ENCODE measurements around the gene CCIN. TPM values are rescaled to one million over a fixed set of nuclear protein-coding genes. Genes with fewer than 3 reads are reported as not detected.
"Not testable (repeated sequence)": the region's sequence is repeated elsewhere in the genome, so short reads cannot be mapped to it uniquely, and the experiment has no call there.

The CCIN gene
- 0.58 TPM for polyA plus RNA-seq (ENCODE audit: insufficient read length)

DNA sequence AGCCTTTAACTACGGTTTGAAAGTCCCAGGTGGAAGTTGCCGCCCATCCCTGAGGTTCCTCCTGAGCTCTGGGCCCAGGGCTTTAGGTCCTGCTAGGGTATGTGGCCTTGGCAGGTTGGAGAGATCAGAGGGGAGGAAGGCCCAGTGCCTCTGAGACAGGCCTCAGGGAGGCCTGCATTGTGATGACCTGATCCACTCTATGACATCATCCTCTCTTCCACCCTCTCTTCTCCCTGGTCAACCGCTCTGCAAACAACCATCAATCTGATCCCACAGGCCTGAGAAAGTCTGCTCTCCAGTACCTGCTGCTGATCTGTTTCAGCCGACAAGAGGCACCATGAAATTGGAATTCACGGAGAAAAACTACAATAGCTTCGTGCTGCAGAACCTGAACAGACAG, at the start of gene CCIN:
TSS of gene CCIN (plus strand) at position 223 of the 400 bp plus-strand sequence. CDS start at position 338, 115 bp downstream.
- DNase-seq (ENCODE audit: low read depth) = no peak

DNA sequence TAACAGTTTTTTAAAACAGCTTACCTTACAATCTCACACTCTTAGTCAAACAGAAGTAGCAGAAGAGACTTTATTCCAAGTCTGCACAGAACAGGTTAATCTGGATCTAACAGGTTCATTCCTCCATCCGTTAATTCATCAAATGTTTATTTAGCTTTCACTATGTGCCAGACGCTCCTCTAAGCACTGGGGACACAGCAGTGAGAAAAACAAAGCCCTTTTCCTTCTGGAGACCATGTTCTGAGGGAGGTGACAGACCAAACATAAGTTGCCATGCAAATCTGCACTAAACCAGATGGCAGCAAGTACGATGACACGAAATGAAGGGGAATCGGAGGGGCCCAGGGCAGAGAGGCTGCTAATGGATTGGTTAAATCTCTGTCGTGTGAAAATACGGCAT, 49.7 kb upstream of the CCIN start:
- DNase-seq (ENCODE audit: low read depth) = no peak

DNA sequence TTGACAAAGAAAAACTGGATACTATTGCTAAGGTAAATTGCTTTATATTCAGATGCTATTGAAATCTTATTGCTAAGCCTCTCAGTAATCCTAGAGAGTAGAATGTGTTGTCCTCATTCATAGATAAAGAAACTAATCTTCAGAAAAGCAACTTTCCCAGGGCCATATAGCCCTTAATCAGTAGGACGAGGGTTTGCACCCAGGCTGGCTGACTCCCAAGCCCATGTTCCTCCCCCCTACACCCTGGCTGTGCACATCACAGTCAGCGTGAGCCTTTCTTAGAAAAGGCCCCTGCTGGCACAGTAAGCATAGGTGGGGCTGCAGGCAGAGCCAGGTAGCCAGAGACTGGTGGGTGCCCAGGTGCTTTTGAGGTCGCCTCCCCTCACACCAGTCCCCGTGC, 48.5 kb upstream of the CCIN start:
- no peak for DNase-seq (ENCODE audit: low read depth)

DNA sequence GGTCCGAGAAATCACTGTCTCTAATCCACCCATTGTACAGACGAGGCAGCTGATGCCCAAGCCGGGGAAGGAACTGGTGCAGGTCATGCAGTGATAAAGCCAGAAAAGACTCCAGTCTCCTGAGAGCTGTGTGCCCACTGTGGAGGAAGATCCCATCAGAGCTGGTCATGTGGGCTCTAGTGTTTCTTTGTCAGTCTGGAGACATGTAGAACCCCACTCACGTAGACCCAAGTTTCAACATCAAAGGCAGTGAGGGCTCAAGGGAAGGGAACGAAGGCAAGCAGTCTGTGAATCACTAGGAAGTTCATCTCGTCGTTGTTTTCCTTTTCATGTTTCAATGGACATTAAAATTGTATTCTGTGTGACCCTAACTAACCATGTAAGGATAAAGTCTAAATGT, 47.2 kb upstream of the CCIN start:
- DNase-seq (ENCODE audit: low read depth) = no peak

DNA sequence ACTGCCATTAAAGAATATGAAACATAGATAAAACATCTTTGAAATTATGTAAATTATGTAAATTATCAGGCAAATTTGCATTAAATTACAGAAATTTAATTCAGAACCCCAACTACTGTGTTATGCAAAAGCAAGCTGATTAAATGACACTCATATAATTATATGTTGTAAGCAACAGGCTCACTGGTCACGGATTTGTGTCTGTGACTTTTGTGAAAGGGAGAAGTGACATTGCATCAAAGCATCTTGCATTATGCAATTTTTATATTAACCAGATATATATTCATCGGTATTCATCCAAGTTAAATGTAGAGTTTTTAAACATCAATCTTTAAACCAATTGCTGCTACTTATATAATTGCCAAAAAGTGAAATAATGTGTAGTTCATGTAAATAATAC, 45.7 kb upstream of the CCIN start:
- DNase-seq (ENCODE audit: low read depth) = no peak

DNA sequence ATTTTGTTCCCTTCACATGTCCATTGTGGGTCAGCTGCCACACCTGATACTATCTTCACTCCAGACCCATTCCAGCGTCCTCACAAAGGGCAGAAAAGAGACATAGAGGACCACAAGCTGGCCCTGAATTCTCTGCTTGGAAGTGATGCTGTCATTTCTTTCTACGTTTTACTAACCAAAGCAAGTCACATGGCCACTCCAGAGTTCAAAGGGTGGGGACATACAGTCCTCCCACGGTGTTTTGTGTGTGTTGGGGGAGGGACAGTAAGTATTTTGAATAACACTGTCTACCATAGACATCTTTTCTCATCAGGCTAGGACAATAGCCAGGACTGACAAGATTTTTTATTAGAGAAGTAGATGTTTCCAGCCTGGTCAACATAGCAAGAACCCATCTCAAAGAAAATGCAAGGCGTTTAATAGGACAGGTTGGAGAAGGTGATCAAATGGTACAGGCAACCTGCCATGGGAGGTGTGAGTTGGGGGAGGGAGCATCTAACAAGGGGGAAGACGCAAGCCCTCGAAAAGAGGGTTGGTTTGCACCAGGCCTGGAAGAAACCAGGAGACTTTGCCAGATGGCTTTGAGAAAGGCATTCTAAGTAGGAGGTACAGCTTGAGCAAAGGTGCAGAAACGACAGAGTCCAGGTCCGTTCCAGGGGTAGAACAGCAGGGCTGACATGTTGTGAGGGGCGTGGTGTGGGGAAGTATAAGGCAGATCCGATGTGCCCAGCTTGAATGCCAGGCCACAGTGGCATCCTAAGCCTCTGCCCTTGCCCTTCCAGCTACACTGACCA, 43.9 kb upstream of the CCIN start:
- DNase-seq (ENCODE audit: low read depth) = no peak

DNA sequence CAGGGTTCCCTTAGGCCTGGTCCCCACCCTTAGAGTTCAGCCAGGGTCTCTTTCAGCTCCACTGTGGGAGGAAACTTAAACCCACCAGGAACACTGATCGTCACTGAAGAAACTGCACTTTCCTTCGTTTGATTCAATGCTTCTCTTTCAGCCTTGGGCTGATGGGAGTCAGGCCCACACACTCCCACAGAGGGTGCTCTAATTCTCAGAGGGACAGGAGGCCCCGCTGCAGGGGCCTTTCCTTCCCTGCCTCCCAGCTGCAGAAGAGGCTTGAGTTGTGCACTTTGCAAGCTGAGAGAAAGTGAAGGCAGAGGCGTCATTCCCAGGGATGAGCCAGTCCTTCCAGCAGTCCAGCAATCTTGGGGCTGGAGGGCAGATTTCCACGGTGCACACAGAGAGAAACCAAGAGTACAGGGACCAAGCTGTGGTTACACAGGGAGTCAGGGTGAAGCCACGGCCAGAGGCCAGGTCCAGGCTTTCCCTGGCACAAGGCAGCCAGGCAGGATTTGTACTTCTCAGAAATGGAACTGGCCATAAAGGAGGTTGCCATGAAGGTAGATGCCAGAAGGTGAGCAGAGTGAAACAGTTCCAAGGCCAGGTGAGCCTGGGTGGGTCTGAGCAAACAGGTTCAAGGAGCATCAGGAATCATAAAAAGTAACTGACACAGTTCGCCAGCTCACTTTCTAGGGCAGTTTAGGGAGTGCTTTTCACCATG, 43.0 kb upstream of the CCIN start:
- DNase-seq (ENCODE audit: low read depth) = no peak

DNA sequence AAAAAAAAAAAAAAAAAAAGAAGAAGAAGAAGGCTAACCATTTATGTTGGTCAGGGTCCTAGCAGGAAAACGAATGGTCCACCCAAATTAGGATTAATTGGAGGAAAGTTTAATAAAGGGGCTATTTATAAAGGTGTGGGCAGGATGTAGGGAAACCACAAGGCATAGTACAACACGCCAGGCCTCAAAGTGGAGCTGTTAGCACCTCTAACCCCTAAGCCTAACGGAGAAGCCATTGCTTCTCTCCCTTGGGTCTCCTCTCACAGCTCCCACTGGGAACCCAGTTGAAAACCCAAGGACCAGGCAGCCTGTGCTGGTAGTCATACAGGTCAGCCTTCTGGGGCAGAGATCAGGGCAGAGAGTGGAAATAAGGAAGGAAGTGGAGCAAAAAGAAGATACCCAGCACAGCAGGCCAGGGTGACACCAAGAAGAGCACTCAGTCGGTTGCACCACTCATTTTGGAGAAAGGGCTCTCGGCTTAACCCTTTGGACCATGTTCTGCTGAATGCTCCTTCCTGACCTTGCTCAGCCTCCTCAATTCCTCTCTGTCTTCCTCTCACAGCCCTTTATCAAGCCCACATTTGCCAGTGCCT, 41.4 kb upstream of the CCIN start:
- DNase-seq (ENCODE audit: low read depth) = no peak

DNA sequence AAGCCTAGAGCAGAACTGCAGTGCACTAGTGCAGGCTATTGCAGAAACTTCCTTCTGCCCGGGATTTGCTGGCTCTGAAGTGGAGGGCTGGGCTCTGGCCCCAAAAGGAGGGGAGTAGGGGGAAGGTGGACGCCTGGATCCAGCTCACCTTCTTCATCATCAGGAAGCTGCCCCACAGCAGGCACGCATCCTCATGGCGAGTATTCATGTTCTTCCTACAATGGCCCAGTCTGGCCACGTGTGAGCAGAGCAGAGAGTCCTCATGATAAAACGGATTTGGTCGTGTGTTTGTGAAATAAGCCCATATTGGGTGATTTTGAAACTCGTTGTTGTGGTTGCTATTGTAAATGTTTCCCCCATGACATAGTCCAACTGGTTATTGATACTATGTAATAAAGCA, 40.8 kb upstream of the CCIN start:
- no peak for DNase-seq (ENCODE audit: low read depth)

DNA sequence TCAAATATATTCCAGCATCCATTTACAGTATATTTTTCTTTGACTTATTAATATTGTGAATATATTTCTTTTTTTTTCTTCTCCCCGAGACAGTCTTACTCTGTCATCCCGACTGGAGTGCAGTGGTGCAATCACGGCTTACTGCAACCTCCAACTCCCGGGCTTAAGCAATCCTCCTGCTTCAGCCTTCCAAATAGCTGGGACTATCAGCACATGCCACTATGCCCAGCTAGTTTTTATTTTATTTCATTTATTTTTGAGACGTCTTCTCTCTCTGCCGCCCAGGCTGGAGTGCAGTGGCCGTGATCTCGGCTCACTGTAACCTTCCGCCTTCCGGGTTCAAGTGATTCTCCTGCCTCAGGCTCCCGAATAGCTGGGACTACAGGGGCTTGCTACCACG, 40.0 kb upstream of the CCIN start:
- DNase-seq (ENCODE audit: low read depth) = no peak

DNA sequence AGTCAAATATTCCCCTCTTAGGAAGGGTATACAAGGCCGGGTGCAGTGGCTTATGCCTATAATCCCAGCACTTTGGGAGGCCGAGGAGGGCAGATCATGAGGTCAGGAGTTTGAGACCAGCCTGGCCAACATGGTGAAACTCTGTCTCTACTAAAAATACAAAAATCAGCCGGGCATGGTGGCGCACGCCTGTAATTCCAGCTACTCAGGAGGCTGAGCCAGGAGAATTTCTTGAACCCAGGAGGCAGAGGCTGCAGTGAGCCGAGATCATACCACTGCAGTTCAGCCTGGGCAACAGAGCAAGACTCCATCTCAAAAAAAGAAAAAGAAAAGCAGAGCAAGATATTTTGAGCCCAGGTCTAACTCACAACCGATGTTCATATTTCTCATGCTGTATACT, 37.5 kb upstream of the CCIN start:
- not testable (repeated sequence) for DNase-seq (ENCODE audit: low read depth)

DNA sequence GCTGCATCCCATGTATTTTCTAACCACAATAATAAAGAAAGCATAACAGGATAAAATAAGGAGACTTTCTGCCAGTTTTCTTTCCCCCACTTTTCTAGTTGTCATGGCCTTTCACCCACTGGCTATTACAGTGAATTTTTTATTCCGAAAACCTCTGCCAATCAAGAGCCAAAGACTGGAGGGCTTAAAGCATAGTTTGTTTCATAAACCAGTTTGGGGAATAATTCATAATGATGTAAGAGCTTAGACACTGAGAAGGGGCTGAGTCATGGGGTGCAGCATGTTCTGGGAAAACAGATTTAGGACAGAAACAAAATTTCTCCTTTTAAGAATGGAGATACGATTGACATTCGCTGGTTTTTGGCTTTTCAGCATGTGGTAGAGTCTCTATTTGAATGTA, 37.1 kb upstream of the CCIN start:
- DNase-seq (ENCODE audit: low read depth) = no peak

DNA sequence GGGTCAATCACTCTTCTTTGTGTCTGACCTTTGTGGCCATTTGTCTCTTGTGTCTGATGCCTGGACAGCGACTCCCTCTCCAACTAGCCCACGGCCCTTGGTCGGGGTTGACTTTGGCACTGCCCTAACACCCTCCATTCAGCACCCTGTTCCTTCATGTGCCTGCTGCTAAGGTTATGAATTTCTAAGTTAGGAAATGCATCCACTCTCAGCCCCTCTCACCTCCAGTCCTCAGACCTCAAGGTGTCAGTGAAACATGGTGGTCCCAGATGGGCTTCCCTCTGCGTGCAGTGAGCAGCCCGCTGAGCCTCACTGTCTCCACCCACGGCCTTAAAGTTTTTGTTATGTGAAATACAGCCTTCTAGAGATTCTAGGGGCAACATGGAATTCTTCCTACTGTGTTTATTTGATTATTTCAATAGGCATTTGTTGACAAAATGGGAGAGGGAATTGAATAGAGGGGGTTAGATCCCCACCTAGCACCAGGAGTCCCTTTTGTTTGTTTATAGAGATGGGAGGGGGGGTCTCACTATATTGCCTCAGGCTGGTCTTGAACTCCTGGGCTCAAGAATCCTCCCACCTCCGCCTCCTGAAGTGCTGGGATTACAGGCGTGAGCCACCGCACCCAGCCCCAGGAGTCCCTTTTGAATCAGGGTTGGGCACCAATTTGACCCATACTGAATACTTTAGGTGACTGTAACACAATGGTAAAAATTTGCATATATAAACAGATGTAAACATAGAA, 34.3 kb upstream of the CCIN start:
- DNase-seq (ENCODE audit: low read depth) = no peak

DNA sequence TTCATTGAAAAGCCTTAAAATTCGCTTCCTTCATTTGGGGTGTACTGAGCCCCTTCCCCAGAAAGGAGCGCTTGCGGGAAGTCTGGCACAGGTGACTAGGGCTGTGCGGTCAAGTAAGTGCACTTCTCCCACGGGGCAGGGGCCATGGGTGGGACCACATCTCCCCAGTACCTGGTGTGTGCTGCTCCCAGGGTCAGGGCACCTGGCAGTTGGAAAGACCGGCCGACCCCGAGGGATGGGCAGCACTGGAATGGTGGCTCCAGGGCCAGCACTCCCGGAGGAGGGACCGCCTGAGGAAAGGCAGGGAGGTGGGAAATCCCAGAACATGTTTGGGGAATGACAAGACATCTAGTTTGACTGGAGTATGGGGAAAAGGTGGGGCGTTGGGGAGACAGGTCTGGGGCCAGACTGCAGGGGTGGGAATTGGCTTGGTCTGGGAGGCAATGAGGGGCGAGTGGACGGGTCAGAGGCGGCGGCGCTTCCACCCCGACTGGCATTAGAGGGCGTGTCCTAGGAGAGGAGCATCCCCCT, 33.4 kb upstream of the CCIN start:
- DNase-seq (ENCODE audit: low read depth) = no peak

DNA sequence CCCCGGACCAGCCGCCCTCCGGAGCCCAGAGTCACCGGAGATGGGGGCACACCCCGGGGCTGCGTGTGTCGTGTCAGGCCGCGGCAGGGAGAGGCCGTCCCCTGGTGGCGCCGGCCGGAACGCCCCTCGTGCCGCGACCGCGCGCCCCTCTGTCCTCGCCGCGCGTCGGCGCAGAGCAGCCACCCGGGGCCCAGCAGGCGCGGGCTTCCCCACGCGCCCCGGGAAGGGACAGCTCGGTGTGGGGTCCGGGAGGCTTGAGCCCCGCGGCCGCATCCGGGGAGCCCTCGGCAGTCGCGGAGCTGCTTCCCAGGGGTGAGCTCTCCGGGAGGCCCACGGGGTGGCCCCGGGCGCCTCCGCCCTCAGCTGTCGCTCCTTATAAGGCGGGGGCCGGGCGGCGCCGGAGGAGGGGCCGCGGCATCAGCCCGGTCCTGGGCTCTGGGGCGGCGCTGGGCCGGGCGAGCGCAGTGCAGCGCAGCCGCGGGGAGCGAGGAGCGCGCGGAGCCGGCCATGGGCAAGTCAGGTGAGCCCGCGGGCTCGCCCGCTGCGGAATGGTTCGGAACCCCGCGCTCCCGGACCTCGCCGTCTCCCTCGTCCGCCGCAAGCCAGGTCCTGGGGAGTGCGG, 32.8 kb upstream of the CCIN start, which contains the start of gene GLIPR2:
TSS of gene GLIPR2 (plus strand) at position 462 of the 622 bp plus-strand sequence. CDS start at position 508, 46 bp downstream.
- DNase-seq (ENCODE audit: low read depth) = no peak

DNA sequence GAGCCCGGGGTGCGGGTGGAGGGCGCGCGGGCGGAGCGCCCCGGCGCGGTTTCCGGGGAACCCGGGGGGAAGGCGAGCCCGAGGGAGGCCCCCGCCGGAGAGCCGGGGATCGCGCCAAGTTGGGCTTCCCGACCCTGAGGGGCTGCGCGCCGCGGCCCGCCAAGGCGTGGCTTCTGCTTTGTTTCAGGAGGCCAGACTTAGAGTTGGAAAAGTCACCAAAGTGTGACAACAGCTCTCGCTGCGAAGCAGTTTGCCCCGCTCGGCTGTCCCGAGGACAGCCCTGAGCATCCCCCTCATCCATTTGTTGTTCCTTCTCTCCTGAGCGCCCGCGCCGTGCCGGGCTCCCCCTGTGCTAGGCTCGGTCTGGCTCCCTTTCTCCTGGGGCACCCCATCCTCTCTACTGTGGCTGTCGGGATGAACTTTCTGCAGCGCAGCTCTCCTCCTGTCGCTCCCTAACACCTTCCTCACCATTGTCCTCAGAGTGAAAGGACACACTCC, 32.2 kb upstream of the CCIN start:
- DNase-seq (ENCODE audit: low read depth) = no peak

DNA sequence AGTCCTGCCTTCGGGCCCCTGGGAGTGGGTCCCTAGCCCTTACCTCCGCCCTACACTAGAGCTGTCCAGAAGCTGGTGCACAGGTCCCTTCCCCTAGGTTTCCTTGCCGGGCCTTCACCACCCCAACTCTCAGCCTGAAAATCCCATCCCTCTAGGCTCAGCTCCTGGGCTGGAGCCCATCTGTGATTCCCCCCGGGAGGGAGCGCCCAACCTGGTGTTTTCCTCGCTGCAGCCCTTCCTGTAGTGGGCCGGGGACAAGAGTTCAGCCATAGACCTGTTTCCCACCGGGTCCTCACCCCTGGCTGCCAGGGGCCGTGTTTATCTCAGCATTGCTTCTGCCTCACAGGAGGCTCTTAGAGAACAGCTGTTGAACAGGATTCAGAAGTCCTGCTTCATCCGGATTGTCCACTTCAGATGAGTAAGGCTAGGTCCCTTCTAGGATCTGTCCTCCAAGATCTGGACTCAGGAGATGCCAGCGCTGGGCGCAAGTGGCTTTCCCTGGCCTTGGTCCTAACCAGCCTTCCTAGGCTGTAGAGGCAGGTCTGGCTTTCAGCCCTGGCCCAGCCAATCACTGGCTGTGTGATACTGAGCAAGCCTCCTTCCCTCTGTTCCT, 31.7 kb upstream of the CCIN start:
- DNase-seq (ENCODE audit: low read depth) = no peak

DNA sequence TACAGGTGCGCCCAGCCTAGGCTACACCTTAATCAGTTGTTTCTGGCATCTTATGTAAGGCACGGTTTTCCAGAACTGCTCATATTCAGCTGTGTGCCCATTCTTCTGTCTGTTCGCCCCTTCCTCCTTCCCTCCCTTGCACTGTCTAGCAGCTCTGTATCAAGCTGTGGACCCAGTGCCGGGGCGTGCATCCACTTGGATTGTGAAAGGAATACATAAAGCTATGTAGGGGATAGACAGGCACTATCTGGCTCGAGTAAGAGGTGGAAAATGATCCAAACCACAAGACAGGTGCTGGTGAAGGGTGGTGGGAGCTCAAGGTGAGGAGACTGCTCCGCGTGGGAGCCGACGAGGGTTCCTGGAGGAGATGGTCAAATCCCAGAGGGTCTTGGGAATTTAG, 30.7 kb upstream of the CCIN start:
- no peak for DNase-seq (ENCODE audit: low read depth)

DNA sequence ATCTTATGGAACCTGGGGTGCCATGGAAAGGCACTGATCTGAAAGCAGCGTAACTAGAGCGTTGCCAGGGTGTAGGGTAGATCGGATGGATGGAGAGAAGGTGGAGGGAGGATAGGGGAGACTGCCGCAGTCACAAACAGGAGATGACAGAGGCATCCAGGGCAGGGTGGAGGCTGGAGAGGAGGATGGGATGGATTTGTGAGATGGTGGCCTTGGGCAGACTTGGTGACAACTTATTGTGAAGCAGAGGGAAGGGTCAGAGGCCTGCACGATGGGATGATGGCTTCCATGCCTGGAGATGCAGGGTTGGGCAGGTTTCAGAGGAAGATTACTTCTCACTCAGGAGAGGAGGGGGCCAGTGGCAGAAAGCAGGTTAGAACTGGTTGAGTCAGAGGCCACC, 30.3 kb upstream of the CCIN start:
- DNase-seq (ENCODE audit: low read depth) = no peak
